T-helper 22 cell (primary cell): ENCODE measurements around the gene MAP3K19.
"Not testable (repeated sequence)": the region's sequence is repeated elsewhere in the genome, so short reads cannot be mapped to it uniquely, and the experiment has no call there.

ENCODE experiments used
- DNase-seq: peaks from one replicate; pipeline ENCODE4 v3.0.0-alpha.2; 2020; ENCODE audit warnings: low read depth

The MAP3K19 gene, protein sequence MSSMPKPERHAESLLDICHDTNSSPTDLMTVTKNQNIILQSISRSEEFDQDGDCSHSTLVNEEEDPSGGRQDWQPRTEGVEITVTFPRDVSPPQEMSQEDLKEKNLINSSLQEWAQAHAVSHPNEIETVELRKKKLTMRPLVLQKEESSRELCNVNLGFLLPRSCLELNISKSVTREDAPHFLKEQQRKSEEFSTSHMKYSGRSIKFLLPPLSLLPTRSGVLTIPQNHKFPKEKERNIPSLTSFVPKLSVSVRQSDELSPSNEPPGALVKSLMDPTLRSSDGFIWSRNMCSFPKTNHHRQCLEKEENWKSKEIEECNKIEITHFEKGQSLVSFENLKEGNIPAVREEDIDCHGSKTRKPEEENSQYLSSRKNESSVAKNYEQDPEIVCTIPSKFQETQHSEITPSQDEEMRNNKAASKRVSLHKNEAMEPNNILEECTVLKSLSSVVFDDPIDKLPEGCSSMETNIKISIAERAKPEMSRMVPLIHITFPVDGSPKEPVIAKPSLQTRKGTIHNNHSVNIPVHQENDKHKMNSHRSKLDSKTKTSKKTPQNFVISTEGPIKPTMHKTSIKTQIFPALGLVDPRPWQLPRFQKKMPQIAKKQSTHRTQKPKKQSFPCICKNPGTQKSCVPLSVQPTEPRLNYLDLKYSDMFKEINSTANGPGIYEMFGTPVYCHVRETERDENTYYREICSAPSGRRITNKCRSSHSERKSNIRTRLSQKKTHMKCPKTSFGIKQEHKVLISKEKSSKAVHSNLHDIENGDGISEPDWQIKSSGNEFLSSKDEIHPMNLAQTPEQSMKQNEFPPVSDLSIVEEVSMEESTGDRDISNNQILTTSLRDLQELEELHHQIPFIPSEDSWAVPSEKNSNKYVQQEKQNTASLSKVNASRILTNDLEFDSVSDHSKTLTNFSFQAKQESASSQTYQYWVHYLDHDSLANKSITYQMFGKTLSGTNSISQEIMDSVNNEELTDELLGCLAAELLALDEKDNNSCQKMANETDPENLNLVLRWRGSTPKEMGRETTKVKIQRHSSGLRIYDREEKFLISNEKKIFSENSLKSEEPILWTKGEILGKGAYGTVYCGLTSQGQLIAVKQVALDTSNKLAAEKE (N-terminal part only)

DNA sequence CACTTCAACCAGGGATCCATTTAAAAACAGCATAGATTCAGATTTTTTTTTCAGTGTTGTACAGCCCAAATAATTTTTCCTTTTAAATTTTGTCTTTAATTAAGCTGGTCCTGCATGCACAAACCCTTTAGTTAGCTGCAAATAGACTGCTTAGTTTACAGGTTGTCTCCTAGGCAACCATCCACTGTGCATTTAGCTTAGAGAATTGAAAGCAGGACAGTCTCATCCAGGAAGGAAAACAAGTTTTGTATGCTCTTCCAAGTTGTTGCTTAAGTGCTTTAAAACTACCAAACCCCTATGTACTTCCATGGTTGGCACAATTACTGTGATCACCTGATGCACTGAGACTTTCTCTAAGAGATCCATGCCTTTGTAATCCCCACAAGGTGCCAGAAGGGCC lies at the start of gene MAP3K19:
Gene MAP3K19, minus strand, starts transcription at position 148 of the 400 bp plus-strand sequence. CDS start 22,800 bp downstream, outside the sequence.
- DNase-seq, result no peak

DNA sequence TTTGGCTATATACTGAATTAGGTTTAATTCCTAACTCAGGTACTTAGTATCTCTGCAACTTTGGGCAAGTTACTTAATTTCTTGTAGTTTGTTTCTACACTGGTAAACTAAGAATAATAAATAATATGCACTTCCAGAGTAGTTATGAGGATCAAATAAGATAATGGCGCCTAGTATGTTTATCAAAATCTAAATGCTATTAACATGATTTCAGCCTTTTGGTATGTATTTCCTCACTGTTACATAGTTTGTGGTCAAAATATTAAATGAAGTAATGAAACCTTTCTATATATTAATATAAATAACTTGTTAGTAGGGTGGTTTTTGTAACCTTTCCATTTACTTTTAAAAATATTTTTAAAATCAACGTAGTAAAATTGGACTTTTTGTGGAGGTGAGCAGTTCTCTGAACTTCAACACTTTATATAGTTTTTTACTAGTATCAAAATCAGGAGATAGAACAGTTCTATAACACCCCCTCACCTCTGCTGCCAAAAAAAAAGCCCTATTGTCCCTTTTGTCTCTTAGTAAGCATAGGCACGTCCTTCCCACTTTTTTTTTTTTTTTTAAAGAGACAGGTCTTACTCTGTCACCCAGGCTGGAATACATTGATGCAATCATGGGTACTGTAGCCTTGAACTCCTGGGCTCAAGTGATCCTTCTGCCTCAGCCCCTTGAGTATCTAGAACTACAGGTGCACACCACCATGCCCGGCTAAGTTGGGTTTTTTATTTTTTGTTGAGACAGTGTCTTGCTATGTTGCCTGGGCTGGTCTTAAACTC lies 49.6 kb upstream of the MAP3K19 start:
- DNase-seq, result no peak

DNA sequence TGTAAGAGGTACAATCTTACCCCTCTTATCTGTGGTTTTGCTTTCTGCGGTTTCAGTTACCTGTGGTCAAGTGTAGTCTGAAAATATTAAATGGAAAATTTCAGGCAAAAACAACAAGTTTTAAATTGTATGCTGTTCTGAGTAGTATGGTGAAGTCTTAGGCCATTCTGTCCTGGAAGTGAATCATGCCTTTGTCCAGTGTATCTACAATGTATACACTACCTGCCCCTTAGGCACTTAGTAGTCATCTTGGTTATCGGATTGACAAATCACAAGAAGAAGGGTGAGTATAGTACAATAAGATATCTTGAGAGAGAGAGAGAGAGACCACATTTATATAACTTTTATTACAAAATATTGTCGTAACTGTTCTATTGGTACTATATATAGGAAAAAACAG lies 48.3 kb upstream of the MAP3K19 start:
- no peak for DNase-seq

DNA sequence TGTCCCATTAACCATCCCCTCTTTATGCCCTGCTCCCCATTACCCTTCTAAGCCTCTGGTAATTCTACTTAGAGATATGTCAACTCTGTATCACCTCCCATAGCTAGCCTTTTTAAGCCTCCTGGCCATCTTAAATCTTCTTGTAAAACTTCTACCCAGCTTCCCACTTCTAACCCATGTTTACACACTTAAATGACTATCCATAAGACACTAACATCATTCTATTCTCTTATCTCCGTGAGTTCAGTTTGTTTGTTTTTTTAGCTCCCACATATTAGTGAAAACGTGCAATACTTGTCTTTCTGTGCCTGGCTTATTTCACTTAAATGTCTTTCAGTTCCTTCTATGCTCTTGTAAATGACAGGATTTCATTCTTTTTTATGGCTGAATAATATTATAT lies 47.3 kb upstream of the MAP3K19 start:
- no peak for DNase-seq

DNA sequence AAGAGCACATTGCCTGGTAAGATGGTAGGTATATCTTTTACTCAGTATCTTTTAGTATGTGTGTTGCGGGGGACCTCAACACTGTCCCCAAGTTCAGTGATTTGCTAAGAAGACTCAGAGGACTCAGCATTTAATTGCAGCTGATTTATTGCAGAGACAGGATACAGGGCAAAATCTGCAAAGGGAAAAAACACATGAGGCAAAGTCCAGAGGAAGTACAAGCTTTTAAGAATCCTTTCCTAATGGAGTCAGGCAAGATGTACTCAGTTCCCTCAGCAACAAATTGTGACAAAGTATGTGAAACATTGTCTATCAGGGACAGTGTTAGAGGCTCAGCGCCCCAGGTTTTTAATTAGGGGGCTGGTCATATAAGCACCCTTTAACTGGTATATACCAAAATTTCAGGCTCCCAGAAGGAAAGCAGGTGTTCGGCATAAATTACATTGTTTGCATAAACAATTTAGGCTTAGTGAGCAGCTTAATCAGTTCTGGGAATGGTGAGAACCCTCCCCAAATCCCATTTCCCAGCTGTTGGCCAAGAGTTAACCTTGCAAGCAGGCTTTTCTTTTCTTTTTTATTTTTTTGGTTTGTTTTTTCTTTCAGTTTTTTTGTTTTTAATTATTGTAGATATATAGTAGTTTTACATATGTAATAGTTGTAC lies 46.6 kb upstream of the MAP3K19 start:
- no peak for DNase-seq

DNA sequence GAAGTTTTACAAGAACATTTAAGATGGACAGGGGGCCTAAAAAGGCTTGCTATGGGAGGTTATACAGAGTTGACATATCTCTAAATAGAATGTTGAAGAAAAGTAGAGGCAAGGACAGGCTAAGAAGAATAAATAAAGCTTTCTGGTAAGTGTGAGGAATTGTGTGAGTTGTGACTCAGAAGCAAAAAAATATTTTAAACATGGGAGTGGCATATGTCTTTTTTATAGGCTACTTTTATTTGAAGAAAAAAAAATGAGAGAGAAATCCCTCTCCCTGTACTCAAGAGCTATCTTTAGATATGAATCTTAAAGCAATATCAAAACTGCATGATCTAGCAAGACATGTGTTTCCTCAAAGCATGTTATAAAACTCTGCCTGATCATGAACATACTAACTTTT lies 45.9 kb upstream of the MAP3K19 start:
- no peak for DNase-seq

DNA sequence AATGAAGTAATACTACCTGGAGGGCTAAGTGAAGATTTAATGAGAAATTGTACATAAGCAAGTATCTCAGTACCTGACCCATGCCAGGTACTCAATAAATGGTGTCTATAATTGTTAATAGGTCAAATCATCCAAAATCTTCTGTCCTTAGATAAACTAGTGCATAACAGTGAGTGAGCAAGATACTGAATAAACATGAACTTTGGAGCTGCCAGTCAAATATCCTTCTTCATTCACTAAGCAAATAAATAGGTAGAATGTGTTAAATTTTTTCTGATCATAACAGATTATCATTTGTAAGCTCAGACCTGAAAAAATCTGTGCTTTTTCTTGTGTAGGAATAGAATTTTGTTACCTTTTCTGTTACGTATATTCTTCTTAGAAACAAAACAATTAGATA lies 44.4 kb upstream of the MAP3K19 start:
- DNase-seq, result no peak

DNA sequence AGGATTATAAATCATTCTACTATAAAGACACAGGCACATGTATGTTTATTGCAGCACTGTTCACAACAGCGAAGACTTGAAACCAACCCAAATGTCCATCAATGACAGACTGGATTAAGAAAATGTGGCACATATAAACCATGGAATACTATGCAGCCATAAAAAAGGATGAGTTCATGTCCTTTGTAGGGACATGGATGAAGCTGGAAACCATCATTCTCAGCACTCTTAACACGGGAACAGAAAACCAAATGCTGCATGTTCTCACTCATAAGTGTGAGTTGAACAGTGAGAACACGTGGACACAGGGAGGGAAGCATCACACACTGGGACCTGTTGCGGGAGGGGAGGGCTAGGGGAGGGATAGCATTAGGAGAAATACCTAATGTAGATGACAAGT lies 42.4 kb upstream of the MAP3K19 start:
- not testable (repeated sequence) for DNase-seq

DNA sequence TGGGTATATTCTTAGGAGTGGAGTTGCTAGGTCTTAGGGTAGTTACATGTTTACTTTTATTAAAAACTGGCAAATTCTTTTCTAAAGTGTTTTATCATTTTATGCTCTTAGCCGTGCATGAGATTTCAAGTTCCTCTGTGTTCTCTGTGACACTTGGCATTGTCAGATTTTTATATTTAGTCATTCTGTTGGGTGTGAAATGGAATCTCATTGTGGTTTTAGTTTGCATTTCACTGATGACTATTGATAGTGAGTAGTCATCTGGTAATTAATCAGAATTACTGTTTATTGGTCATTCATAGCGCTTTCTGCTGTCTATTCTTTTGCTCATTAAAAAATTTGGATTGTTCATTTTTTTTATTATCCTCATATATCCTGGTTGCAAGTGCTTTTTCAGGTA lies 39.0 kb upstream of the MAP3K19 start:
- no peak for DNase-seq

DNA sequence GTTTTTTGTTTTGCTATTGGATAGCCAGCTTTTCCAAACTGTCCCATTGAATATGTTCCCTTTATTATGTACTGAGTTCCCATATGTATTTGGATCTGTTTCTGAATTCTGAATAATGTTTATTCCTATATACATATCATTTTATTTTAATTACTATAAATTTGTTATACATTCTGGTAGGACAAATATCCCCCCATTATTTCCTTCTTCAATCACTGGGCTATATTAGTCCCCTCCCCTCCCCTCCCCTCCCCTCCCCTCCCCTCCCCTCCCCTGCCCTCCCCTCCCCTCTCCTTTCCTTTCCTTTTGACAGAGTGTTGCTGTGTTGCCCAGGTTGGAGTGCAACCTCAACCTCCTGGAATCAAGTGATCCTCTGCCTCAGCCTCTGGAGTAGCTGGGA lies 31.2 kb upstream of the MAP3K19 start:
- DNase-seq, result no peak

DNA sequence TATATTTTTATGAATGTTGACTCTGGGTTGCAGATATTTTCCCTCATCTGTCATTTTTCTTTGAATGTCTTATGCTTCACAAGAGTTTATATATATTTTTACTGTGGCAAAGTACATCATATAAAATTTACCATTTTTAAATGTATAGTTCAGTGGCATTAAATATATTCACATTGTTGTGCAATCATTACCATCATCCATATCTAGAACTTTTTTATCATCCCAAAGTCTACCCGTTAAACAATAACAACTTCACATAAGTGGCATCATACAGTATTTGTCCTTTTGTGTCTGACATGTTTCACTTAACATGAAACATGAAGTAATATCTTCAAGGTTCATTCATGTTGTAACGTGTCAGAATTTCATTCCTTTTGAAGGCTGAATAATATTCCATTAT lies 29.3 kb upstream of the MAP3K19 start:
- DNase-seq, result no peak

DNA sequence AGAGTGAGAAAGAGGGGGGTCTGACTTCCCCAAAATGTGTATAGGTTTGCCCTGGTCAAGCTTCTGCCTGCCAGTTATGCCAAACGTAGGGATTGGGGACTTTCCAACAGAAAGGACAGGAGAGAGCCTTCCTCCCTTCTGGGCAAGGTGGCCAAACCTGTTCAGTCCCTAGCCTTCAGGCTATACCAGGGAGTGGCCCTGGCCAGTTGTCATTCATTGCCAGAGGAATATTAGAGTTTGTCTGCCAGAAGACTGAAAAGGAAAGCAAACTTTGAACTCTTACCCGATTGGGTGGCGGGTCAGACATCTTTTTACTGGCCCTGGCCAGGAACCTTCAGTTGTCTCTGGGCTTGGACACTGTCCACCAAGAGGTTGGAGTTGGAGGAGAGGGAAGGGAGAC lies 27.0 kb upstream of the MAP3K19 start:
- no peak for DNase-seq

DNA sequence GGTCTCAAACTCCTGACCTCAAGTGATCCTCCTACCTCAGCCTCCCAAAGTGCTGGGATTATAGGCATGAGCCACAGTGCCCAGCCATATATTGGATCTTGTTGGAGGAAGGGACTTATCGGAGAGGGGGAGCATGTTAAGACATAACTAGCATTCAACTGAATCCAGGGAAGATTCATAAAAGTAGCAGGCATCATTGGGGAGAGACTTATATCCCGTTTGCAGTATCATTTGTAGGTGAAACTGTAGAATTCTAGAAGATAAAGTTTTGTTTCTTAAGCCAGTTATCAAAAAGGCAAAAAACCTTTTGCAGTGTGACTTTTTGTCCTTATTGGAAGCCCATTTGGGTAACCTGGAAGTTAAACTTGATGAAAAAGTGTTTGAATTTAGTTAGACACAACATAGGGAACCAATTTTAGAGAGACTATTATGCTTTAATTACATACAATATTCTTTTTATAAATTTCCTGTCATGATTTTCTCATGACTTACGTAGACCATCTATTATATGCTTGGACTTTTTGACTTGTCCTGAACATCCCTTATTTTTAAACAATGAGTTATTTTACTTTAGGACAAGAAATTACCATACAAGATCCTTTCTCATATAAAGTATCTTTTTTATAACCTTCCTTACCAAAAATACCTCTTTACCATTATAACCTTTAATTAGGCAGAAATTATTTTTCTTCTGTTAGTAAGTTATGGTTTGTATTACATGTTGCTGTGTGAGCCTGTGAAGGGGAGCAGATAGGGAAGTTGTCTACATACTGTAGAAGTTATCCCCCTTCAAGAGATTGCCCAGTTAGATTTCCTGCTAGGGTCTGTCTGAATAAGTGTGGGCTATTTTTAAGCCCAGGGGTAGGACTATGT lies 25.1 kb upstream of the MAP3K19 start:
- no peak for DNase-seq

DNA sequence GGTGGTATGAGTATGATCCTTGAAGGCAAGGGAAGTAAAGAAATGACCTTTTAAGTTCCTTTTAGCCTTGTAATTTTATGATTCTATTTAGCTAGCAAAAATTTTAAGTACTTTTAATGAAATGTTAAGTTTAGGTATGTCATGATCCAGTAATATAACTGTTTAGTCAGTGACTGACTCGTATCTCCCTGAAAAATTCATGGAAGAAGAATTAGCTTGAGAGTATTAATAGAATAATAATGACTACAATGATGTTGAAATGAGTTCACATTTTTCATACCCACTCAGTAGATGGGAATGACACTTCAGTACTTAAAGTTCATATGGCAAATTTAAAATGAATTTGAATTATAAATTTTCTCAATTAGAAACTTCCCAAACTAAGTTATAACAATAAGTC lies 19.5 kb upstream of the MAP3K19 start:
- no peak for DNase-seq

DNA sequence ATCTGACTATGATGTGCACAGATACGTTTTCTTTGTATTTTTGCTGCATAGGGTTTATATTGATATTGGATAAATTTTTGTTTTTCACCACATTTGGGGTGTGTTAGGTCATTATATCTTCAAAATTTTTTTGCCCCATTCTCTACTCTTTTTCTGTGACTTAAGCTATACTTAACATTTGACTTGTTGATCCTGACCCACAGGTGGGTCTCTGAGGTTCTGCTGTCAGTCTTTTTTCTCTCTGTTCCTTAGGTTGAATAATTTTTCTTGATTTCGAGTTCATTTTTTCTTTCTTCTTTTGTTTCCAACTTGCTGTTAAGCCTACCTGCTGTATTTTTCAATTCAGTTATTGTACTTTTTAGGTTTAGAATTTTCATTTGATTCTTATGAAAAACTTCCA lies 16.9 kb upstream of the MAP3K19 start:
- no peak for DNase-seq

DNA sequence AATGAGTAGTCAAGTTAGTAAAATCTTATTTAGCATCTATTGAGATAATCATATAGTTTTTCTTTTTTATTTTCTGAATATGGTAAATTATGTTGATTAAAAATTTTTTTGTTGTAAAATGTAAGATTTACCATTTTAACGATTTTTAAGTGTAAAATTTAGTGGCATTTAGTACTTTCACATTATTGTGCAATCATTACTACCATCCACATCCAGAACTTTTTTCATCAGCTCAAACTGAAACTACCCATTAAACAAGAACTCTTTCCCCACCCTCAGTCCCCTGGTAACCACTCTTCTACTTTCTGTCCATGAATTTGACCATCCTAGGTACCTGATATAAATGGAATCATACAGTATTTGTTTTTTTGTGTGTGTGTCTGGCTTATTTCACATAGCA lies 16.0 kb upstream of the MAP3K19 start:
- no peak for DNase-seq

DNA sequence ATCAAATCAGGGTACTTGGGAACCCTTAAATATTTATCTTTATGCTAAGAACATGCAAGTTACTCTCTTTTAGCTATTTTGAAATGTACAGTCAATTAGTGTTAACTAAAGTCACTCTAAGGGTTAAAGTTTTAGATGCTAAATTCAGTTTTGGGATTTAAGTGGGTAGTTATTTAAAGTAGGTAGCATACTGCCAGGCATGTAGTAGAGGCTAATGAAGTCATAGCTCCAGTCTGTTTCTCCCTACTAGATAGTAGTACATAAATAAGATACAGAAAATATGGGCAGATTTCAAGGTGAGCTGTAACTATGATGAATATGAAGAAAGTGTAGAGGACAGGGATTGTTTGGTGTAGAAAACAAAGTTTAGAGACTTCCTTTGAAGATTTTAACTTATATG lies 12.3 kb upstream of the MAP3K19 start:
- no peak for DNase-seq

DNA sequence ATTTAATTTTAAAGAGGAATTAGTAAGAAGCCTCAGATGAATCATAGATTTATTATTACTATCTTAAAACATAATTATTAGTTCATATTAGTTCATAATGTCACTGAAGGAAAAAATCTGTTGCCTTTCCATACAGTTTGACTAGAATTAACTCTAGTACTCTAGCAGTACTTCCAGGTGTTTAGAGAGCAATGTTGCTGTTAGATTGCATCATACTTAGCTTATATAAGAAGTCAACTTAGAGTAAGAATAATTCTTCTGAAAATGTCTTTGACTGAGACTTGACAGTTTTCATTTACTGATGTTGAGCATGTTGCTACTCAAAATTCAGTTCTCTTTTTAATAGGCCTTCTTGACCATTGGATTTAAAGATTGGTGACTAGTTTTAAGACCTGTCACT lies 9.5 kb upstream of the MAP3K19 start:
- no peak for DNase-seq

DNA sequence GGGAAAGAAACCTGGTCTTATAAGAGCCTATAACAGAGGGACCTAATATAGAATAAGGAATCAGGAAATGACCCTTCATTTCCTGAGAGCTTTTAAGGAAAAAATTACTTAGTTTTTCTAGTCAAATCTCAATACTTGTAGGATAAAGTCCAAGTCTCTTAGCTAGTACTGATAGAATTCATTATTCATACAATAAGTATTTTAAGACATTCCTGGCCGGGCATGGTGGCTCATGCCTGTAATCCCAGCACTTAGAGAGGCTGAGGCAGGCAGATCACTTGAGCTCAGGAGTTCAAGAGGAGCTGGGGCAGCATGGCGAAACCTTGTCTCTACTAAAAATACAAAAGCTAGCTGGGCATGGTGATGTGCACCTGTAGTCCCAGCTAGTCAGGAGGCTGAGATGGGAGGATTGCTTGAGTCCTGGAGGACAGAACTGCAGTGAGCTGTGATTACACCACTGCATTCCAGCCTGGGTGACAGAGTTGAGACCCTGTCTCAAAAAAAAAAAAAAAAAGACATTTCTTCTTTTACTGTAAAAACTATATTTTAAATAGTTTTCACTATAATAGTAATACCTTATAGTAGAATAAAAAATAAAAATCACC lies 8.0 kb upstream of the MAP3K19 start:
- DNase-seq, result no peak

DNA sequence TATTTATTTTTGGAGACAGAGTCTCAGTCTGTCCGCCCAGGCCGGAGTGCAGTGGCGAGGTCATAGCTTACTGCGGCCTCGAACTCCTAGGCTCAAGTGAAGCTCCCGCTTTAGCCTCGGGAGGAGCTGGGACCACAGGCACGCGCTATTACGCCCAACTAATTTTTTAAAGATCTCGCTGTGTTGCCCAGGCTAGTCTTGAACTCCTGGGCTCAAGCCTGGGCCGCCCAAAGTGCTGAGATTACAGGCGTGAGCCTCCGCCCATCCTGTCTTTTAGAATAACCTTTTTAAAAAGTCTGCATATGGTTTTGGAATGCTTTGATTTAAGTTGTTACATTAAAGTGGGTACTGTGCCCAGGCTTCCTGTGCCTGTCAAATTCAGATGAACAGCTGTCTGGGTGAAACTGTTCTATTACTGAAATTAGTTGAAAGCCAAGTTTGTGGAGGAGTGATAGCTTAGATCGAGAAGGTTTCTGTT lies 5.8 kb upstream of the MAP3K19 start:
- no peak for DNase-seq
